Measurements from ENCODE around the gene RND2.
"Not testable (repeated sequence)": the region's sequence is repeated elsewhere in the genome, so short reads cannot be mapped to it uniquely, and the experiment has no call there.

The RND2 gene, protein sequence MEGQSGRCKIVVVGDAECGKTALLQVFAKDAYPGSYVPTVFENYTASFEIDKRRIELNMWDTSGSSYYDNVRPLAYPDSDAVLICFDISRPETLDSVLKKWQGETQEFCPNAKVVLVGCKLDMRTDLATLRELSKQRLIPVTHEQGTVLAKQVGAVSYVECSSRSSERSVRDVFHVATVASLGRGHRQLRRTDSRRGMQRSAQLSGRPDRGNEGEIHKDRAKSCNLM

DNA sequence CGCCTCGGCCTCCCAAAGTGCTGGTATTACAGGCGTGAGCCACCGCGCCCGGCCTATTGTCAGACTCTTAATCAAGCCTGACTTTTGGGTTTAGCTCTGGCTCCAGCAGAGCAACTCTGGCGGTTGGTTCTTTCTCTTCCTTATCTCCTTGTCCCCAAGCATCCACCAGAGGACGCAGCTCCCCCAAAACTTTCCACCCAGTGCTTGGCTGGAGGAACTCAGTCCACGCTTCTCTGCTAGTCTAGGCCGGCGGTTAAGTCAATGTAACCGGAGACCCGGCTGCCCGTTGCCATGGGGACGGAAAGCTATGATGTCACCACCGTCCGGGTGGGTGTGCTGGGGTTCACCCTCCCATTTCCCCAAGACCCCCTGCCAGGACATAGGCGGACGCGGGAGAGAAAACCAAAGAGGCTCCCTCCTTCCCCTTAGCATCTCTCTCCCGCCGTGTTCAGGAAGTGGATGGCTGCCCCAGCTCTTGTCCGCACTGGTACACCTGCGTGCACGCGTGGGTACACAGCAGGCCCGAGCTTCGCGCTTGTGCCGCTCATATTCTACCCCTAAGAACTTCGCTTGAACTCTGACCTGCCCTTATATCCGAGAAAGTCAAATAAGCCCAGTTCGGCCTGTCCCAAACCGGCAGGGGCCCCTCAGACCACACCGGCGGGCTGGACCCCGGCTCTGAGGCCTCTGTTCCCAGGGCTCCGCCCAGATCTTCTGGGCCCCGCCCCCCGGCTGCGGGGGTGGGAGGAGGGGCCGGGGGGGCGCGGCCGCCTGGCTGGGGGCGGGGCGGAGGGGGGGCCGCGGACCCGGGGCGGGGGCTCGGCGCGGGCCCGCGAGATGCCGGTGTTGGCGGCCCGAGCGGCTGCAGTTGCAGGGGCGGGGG is at the start of gene RND2:
Gene RND2, plus strand, starts transcription at position 825 of the 883 bp plus-strand sequence. CDS start 117 bp downstream, outside the sequence.
- peak within 1 kb of the TSS; percentile 55 for H3K4me3 ChIP-seq (ENCODE audit: low read depth, low read length)
- TF ChIP-seq, protein P1, sequence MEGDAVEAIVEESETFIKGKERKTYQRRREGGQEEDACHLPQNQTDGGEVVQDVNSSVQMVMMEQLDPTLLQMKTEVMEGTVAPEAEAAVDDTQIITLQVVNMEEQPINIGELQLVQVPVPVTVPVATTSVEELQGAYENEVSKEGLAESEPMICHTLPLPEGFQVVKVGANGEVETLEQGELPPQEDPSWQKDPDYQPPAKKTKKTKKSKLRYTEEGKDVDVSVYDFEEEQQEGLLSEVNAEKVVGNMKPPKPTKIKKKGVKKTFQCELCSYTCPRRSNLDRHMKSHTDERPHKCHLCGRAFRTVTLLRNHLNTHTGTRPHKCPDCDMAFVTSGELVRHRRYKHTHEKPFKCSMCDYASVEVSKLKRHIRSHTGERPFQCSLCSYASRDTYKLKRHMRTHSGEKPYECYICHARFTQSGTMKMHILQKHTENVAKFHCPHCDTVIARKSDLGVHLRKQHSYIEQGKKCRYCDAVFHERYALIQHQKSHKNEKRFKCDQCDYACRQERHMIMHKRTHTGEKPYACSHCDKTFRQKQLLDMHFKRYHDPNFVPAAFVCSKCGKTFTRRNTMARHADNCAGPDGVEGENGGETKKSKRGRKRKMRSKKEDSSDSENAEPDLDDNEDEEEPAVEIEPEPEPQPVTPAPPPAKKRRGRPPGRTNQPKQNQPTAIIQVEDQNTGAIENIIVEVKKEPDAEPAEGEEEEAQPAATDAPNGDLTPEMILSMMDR (IDR thresholded peaks at IDR 0.05; ENCODE audit: borderline replicate concordance, insufficient read depth, low read depth, low read length): peak; percentile 82

DNA sequence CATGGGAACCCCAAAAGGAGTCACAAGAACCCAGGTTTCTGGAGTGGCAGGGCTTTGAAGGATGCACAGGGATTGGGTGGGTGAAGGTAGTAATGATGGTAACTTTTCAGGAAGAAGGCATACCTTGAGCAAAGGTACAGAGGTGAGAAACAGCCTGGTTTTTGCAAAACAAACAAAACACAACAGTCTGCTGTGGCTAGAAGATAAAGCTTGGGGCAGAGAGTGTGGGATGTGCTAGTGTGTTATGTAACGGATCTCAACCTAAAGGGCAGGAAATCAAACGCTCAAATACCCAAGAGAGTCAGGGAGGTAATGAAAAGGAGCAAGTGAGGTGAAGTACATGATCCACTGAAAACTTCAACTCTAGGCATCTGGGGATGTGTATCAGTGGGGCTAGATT is 49.8 kb upstream of the RND2 start:
- TF ChIP-seq, protein P1 (IDR thresholded peaks at IDR 0.05; ENCODE audit: borderline replicate concordance, insufficient read depth, low read depth, low read length): no peak
- H3K4me3 ChIP-seq (ENCODE audit: low read depth, low read length): no peak overlapping the region

DNA sequence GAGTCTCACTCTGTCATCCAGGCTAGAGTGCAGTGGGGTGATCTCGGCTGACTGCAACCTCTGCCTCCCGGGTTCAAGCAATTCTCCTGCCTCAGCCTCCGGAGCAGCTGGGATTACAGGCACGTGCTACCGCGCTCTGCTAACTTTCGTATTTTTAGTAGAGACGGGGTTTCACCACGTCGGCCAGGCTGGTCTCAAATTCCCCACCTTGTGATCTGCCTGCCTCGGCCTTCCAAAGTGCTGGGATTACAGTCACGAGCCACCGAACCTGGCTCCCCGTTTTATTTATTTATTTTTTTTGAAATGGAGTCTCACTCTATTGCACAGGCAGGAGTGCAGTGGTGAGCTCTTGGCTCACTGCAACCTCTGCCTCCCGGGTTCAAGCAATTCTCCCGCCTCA is 49.3 kb upstream of the RND2 start:
- not testable (repeated sequence) for H3K4me3 ChIP-seq (ENCODE audit: low read depth, low read length)

DNA sequence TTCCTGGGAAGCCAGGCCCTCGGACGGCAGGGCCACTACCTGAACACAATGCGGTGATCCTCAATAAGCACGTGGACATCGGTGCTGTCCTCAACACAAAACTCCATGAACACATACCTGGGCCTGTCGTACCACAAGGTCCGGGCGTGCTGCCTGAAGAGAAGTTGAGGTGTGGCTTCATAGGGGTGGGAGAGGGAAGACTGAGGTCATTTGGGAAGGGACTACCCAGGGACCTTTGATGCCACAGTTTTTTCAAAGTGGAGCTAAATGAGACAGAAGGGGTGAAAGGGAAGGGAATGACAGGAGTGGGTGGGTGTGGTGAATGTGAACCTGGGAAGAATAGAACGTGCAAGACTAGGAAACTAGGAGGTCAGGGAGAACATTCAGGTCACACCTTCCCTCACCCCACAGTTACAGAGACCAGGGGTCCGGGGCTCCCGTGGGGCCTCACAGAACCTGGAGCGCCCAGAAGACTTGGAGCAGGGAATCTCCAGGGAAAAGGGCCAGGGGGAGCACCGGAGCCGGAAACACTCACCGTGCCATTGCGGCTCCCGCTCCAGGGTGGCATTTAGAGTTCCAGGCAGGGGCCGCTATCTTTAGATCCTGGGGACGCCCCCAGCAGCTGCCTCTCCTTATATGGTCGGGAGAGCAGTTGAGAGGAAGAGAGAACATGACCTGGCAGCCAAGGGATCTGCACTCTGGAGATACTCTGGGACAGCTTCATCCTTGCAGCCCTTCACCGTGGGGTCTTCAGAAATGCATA is 45.3 kb upstream of the RND2 start, which contains the start of gene PTGES3L:
Gene PTGES3L, minus strand, starts transcription at position 570 of the 763 bp plus-strand sequence. Its CDS starts 27 bp downstream, at position 543.
- H3K4me3 ChIP-seq (ENCODE audit: low read depth, low read length): peak within 1 kb of the TSS; percentile 82
- TF ChIP-seq, protein P1 (IDR thresholded peaks at IDR 0.05; ENCODE audit: borderline replicate concordance, insufficient read depth, low read depth, low read length): no peak

DNA sequence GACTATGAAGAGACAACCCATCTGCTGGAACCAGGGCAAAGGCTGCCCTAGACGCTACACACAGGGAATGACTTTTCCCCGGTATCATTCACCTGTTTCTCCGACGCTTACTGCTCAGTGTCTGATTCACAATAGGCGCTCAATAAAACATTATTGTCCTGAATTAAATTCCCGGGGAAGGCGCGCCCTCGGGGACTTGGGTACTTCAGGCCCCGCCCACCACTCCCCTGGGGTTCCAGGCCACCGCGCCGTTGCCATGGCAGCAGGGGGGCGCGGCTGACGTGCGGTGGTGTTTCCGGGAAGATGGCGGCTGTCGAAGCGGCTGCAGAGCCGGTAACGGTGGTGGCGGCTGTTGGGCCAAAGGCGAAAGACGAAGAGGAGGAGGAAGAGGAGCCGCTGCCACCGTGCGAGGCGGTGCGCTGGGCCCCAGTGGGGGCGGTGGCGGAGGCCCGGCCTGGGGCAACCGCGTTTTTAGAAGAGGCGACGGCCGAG is 44.7 kb upstream of the RND2 start, which contains the start of gene RUNDC1:
Gene RUNDC1, plus strand, starts transcription at position 292 of the 492 bp plus-strand sequence. Its CDS starts 12 bp downstream, at position 304.
- H3K4me3 ChIP-seq (ENCODE audit: low read depth, low read length): peak within 1 kb of the TSS; percentile 82
- TF ChIP-seq, protein P1 (IDR thresholded peaks at IDR 0.05; ENCODE audit: borderline replicate concordance, insufficient read depth, low read depth, low read length): no peak

DNA sequence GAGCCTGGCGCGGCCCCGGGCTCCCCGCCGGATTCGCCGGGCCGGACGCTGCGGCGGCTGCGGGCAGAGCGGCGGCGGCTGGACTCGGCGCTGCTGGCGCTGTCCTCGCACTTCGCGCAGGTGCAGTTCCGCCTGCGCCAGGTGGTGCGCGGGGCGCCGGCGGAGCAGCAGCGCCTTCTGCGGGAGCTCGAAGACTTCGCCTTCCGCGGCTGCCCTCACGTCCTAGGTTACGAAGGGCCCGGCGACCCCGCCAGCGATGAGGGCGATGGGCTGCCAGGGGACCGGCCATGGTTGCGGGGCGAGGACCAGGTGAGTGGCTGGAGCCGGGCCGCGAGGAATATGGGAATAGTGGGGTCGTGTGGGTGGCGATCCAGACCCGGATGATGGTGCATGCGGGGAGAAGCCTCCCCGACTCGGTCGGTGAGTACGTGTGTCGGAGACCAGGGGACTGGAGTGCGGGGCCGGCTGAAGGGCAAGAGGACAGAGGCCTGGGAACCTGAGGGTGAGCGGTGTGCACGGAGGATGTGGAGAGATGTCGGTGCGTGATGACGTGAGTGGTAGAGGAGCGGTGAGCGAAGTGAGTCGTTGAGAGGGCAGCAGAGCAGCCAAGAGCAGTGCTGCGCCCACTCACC is 44.1 kb upstream of the RND2 start:
- peak overlapping the region; percentile 82 for H3K4me3 ChIP-seq (ENCODE audit: low read depth, low read length)
- TF ChIP-seq, protein P1 (IDR thresholded peaks at IDR 0.05; ENCODE audit: borderline replicate concordance, insufficient read depth, low read depth, low read length): peak; percentile 28; the same call in 1 of the 2 replicates
